NCI-H510A (cell line): ENCODE measurements around the gene IDI2.
"Not testable (repeated sequence)": the region's sequence is repeated elsewhere in the genome, so short reads cannot be mapped to it uniquely, and the experiment has no call there.

Source experiments
- DNase-seq: peaks from one replicate; lab custom pipeline; 2025; lab: John Stamatoyannopoulos, UW

IDI2 gene

DNA sequence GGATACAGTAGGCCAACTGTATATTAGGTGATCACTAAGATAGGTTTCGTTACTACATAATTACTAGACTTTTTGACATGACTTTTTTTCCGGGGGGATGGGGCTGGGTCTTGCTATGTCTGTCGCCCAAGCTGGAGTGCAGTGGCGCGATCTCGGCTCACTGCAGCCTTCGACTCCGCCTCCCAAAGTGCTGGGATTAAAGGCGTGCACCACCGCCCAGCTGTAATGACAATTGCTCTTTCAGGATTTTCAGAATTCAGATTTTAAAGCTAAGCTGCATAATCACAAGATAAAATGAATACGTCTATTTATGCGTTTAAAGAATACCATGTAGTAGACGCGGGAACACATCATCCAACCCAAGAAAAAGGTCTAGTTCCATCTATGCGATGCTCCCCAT is 22.3 kb upstream of the IDI2 start:
- no peak for DNase-seq

DNA sequence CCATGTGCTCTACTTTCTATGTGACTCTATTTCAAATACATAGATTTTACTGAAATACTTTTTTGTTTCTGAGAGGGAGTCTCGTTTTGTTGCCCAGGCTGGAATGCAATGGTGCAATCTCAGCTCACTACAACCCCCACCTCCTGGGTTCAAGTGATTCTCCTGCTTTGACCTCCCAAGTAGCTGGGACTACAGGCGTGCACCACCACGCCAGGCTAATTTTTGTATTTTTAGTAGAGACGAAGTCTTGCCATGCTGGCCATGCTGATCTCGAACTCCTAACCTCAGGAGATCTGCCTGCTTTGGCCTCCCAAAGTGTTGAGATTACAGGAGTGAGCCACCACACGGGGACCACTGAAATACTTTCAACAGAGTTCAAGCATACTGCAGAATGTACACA is 19.8 kb upstream of the IDI2 start:
- no peak for DNase-seq

DNA sequence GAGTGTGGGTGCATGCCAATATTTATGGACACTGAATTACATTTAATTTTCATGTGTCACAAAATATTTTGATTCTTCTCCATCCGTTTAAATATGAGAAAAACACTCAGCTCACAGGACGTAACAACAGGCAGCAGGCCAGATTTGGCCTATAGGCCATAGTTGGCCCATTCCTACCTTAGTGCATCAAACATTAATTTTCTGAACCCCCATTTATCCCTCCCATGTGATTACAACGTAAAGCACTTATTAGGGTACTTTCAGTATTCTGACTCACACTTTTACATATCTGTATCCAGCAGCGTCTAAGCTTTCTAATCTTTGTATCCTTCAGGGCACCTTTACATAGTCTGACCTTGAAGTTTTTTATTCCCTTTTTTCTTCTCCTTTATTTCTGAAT is 19.3 kb upstream of the IDI2 start:
- DNase-seq: no peak

DNA sequence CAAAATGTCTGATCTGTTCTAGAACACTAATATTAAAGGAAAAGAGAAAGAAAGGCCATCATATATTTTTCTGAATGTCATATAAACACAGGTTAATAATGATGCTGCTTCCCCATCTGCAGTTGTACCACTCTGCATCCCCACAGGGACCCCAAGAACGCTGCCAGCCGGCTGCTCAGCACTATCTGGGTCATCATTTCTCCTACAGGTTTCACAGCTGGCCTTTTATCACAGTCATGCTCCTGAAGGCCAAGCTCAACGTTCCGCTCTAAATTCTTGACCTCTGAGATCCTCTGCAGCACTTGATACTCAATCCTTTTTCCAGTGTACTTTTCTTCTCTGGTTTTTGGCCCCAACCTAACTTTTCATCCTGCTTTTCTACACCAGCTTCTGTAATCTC is 18.5 kb upstream of the IDI2 start:
- no peak for DNase-seq

DNA sequence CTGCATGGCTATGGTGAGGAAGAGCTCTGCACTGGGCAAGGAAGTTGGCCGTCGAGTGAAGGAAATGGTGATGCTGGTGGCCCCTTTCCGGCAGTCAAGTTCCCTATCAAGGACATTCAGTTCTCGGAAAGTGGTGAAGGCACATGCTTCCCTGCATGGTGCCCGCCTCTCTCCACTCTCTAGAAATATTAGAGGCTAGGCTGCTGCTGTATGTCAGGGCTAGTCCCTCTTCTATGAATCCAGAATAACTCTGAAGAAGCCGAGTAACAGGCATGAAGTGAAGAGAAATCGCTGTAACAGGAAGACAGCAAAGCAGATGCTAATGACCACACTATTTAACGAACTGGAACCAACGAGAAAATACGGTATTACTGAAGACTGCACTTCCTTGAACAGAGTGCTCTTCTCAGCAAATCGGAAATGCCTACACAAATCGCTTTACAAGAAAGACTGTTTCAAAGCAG is 17.9 kb upstream of the IDI2 start:
- no peak for DNase-seq

DNA sequence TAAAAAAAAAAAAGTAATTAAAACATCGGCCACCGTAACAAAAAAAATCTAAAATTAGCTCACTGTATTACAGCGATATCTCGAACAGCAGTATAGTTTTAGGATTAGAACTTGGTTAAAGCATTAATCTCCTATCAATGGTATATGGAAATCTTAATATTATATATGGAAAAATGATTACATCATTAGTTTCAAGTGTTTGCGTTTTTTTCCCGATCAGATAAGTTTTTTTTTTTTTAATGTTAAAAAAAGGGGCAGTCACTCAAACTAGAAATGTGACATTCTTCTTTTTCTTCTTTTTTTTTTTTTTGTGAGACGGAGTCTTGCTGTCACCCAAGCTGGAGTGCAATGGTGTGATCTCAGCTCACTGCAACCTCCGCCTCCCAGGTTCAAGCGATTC is 15.9 kb upstream of the IDI2 start:
- DNase-seq: no peak

DNA sequence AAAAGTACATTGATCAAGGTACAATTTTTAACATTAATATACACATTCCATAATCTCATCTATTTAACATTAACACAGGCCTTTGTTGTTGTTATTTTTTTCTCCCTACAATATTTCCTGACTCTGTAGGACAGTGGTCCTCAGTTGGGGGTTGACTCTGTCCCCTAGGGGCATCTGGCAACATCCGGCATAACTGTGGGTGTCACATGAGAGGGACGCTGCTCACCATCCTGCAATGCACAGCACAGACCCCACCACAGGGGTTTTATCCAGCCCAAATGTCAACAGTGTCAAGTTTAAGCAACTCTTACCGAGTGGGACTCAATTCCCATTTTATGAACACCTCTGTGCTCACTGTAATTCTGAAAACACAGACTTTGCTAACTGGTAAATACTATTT is 14.5 kb upstream of the IDI2 start:
- no peak for DNase-seq

DNA sequence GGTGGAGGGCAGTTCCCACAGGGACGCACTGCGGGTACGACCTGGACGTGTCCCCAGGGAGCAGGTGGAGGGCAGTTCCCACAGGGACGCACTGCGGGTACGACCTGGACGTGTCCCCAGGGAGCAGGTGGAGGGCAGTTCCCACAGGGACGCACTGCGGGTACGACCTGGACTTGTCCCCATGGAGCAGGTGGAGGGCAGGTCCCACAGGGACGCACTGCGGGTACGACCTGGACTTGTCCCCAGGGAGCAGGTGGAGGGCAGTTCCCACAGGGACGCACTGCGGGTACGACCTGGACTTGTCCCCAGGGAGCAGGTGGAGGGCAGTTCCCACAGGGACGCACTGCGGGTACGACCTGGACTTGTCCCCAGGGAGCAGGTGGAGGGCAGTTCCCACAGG is 13.1 kb upstream of the IDI2 start:
- DNase-seq: not testable (repeated sequence)

DNA sequence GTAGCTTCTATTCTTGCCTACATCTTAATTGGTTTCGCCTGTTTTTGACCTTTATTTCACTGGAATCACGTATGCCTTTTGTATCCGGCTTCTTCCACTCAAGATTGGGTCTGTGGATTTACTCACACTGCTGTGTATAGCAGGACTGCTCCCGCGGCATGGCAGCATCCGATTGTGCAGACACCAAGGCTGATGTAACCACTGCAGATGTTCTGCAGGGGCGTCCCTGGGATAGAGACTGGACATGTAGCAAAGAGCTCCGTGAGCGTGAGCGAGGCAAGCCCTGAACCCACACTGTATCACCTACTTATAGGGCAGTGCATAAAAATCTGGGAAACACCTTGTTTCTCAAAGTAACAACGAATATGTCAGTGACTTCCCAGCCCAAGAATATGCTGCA is 11.4 kb upstream of the IDI2 start:
- no peak for DNase-seq

DNA sequence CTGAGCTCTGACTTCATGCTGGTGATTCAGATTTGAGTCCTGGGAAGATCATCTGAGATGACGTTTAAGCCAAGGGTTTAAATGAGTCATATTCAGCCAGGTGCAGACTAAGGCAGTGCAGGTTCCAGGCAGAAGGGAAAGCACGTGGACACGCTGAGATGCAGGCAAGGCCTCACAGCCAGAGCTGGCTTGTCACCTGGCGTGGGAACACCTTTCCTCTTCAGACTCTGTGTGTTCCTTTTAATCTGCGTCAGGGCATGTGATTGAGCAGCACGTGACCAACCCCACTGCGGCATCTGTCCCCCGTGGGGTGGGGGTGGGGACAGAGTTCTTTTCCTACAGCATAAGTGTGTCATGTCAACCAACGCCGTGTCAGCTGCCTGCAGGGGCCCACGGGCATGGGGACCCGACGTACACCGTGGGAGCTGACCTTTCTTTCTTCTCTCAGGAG is 10.7 kb upstream of the IDI2 start:
- DNase-seq: no peak

DNA sequence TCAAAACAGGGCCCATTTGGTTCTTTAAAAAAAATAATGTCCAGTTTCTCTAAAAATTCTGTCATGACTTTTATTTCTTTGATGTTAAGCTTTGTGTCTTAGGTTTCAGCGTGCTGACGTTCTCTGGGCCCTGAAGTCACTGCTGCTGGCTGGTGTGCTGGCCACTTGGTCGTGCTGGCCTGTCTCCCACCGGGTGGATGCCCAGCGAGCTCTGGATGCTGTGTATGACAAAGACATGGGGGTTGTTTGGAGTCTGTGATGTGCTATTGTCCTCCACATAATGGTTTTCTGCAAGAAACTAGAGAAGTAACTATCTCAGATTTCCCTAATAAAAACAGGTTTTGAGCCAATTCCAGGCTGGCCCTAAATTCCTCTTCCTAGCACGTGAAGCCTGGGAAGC is 9.5 kb upstream of the IDI2 start:
- DNase-seq: no peak

DNA sequence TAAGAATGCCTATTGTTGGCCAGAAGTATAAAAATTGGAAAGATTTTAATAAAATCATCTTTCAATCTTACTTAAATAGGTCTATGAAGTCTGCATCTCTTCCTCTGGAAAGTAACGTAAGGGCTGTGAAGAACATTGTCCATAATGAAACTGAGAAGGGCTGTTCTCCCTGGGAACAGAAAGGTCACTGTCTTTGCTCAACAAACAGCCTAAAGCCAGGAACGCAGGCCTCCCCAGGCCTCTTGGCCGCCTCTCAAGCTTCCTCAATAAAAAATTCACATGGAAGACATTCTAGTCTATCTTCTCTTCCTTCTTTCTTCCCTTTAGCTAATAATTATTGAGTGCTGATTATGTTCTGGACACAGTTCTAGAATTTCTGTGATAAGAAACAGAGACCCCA is 9.1 kb upstream of the IDI2 start:
- no peak for DNase-seq

DNA sequence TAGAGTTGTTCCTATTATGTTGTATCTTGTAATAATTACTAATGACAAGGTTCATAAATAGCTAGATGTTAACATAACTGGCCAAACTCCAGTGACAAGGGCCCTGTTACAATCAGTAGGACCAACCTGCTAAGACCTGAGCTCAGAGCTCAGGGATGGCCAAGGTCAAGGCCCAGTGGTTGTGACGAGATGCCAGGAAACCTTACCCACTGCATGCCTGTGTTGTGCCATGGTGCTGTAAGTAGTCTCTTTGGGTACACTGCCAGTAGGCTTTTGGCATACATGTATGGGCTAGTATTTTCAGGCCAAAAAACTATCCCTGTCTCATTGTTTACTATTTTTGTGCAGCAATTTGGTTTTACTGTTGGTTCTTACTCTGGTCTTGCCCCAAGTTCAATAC is 7.9 kb upstream of the IDI2 start:
- DNase-seq: no peak

DNA sequence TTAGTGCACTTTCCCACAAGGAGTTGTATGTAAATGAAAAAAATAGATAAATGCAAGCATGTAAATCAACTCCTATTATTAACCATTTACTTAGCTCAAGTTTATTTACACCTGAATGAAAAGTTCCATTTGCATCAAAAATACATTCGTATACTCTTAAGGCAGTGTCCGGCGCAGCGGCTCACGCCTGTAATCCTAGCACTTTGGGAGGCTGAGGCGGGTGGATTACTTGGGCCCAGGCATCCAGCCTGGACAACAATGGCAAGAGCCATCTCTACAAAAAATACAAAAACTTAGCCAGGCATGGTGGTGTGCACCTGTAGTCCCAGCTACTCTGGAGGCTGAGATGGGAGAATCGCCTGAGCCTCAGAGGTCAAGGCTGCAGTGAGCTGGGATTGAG is 4.2 kb upstream of the IDI2 start:
- no peak for DNase-seq

DNA sequence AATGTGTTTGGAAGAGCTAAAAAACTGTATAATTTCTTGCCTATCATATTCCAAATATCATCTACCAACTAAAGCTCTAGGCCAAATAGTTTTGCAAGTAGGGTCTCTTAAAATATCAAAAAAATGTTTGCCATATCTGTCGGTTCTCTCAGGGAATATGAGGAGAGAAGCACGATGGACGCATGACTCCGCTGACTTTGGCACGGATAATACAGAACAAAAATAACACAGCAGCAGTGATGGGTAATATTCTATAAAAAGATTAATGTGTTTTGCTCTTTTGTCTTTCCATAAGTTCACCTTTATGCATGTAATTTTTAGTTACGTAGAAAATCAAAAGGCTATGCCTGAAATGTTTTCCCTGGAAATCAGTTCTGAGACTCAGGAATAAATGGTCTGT is 919 bp upstream of the IDI2 start:
- no peak for DNase-seq

DNA sequence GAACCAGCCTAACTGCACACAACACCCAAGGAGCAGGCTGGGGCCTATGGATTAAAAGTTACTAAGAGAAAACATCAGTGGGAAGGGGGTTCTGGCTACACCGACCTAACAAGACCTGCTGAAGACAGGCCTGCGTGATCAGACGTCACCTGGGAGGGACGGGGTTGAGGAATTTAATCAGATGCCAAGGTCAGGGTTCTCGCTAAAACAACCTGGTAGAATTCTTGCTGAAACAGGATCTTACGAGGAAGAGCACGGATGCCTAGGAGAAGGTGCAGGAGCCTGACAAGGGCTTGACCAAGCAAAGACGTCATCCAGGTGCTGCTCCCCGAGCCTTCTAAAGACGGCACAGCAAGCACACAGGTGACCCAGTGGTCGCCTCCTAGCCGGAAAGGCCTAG is 1.6 kb downstream of the IDI2 start:
- no peak for DNase-seq

DNA sequence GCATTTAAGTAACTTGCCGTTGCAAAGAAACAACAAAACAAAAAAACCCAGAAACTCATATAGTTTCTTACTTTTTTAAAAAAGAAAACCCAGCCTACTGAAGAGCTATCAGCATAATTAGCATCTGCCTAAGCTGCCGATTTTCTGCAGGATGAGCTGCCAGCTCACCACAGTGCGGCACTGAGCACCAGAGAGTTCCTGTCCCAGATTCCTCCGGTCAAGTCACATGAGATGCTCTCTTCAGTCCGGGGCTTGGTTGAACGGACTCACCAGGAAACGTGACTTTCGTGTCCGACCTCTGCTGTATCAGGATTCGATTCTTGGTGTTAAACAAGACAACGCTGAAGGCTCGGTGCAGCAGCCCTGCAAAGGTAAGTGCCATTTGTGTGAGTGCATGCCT is 3.2 kb downstream of the IDI2 start:
- no peak for DNase-seq

DNA sequence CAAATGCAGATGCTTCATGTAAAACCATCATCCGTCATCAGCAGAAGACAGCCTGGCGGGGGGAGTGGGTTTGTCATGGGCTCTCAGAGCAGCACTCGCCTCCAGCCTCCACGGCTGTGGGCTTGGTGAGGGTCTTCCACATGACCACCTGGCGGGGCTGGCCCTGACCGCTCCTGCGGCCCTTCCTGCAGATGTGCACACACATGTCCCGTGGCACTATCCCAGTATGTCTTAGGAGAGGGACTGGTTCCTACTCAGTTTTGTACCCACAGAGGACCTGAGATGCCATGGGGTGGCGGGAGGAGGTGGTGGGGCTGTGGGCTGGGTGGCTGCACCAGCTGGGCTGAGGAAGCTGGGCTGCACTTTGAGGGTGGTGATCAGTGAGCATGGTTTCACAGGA is 4.7 kb downstream of the IDI2 start:
- DNase-seq: no peak

DNA sequence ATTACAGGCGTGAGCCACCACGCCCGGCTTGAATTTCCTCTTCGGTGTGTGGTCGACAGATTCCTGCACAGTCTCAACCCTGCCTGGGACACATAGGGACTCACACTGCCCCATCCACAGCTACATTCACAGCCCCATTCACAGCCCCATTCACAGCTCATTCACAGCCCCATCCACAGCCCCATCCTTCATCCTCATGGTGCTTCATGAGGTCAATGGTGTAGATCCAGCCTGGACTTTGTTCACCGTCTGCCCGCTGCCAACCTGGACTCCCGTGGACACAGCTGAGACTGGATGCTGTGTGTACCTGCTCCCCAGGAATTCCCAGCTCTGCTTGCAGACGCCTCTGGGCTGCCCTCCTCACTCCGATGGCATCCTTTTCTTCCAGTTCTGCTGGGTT is 5.2 kb downstream of the IDI2 start:
- no peak for DNase-seq

DNA sequence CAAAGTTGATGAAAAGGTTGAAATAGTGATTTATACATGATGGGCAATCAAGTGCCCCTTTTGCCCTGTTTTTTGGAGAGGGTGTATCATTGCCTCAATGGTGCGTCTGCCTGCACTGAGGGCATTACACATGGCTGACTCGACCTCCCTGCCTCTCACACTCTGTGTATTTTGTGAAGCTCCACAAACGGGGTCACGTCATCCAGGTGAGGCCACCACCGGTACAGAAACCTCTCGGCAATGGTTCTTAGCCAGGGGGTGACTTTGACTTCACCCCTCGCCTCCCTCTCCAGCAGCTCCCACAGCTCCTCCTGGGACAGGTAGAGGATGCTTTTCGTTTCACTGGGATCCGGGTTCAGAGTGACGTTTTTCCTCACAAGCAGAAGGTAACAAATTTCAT is 6.3 kb downstream of the IDI2 start:
- DNase-seq: no peak

DNA sequence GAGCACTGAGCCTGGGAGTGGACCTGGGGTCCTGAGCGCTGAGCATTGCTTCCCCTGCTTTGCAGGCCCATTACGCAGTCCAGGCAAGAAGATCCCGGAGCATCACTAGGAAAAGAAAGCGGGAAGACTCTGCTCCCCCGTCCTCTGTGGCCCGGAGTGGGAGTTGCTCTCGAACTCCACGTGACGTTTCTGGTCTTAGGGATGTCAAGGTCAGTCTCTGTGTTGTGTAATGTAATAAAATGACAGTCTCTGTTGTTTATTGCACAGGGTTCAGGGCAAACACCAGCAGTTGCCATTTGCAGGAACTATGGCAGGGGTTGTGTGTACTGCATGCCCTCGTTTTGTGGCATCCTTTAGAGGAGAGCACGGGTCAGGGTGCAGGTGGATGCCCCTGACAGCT is 10.0 kb downstream of the IDI2 start:
- DNase-seq: no peak

DNA sequence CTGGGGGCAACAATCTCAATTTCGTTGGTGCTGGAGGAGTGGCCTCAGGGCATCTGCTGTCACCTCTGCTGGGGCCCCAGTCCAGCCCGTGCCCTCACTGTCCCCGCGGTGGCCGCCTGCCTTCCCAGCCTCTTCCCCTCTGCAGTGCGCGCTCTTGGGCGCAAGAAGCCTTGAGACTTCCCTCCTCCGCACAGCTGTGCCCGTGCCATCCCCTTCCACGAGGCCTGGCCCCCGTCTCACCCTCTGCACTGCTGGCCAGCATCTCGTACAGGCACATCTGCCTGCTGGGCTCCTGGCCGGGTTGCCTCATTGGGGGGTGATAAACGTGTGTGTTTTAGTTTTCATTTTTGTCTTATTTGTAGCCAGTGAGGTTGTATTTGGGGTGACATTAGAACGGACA is 14.0 kb downstream of the IDI2 start:
- DNase-seq: no peak

DNA sequence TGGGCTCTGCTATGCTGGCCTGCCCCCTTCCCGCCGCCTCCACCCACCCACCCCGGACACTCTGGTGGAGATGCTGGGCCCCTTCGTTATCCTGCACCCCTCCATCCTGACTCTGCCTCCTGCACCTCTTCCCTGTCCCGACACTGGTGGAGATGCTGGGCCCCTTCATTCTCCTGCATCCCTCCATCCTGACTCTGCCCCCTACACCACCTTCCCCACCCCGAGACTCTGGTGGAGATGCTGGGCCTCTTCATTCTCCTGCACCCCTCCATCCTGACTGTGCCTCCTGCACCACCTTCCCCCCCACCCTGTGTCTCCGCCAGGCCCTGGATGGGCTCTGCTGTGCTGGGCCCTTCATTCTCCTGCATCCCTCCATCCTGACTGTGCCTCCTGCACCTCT is 15.0 kb downstream of the IDI2 start:
- no peak for DNase-seq

DNA sequence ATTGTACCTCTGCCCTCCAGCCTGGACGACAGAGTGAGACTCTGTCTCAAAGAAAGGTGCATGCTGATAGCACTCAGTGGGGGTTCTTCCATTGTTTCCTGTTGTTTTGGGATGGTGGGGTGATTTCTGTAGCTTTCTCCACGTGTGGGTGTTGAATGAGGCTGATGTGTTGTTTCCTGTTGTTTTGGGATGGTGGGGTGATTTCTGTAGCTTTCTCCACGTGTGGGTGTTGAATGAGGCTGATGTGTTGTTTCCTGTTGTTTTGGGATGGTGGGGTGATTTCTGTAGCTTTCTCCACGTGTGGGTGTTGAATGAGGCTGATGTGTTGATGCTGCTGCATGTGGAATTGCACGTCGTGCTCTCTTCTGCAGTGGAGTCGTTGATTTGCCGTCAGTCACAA is 15.7 kb downstream of the IDI2 start:
- not testable (repeated sequence) for DNase-seq

DNA sequence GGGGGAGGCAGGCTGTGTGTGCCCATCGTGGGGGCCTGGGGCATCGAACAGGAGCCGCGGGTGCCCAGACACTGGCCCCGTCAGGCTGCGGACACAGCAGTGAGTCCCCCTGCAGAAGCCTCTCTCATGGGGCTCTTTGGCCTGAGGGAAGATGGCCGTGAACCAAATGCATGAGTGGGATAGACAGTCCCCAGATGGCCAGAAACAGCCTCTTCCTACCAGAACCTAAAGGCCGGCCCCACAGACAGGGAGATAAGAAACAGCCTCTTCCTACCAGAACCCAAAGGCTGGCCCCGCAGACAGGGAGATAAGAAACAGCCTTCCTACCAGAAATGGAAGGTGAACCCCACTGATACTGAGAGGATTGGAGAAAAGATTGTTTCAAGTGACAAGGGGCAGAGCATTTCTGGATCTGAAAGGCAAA is 16.6 kb downstream of the IDI2 start:
- no peak for DNase-seq
